Subcutaneous adipose tissue (tissue), 4 donors: Measurements from ENCODE around the gene MTMR3. TPM values are rescaled to one million over a fixed set of nuclear protein-coding genes. Genes with fewer than 3 reads are reported as not detected.

Experiments
- total RNA-seq, 4 donors: library from RNA; depleted of rRNA; stranded (reverse); fragments of >200 nt; gene quantifications; one replicate each; pipeline ENCODE4 v1.1.0, GENCODE V29; 2016
- TF ChIP-seq, protein P1 (sequence below): fragments of 450-650 bp; IDR thresholded peaks from one replicate; pipeline ENCODE4 v1.5.1; 2016; ENCODE audit warnings: low read depth, mild to moderate bottlenecking, control low read depth, antibody characterized with exemption, moderate library complexity

The MTMR3 gene
- total RNA-seq, 4 donors from 2014 or later: 46.6 to 78.6 (median 61.7) TPM

DNA sequence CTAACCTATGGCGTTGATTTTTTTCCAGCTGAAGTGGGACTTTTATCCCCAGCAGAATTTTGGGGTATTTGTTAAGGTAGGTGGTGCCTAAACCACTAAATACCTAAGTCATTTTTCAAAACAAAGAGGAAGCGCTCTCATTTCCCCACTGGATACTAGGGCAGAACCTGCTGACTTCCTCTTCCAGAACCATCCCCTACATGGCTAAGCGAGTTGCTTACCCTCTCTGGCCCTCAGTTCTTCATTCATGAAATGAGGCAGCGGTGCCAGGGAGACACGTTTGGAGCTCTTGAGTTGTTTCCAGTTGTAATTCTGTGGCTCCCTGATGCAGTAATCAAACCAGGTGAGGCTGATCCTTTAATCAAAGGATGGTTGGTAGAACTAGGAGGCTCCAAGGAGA, 10.0 kb upstream of the MTMR3 start:
- TF ChIP-seq, protein P1, sequence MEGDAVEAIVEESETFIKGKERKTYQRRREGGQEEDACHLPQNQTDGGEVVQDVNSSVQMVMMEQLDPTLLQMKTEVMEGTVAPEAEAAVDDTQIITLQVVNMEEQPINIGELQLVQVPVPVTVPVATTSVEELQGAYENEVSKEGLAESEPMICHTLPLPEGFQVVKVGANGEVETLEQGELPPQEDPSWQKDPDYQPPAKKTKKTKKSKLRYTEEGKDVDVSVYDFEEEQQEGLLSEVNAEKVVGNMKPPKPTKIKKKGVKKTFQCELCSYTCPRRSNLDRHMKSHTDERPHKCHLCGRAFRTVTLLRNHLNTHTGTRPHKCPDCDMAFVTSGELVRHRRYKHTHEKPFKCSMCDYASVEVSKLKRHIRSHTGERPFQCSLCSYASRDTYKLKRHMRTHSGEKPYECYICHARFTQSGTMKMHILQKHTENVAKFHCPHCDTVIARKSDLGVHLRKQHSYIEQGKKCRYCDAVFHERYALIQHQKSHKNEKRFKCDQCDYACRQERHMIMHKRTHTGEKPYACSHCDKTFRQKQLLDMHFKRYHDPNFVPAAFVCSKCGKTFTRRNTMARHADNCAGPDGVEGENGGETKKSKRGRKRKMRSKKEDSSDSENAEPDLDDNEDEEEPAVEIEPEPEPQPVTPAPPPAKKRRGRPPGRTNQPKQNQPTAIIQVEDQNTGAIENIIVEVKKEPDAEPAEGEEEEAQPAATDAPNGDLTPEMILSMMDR: no peak

DNA sequence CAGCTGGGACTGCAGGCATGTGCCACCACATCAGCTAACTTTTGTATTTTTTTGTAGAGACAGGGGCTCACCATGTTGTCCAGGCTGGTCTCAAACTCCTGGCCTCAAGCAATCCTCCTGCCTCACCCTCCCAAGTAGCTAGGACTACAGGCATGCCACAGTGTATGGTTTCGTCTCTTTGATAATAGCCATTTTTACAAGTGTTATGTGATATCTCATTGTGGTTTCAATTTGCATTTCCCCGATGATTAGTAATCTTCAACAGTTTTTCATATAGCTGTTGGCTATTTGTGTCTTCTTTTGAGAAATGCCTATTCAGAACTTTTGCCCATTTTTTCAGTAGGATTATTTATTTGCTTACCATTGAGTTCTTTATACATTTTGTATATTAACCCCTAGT, 9.0 kb upstream of the MTMR3 start:
- TF ChIP-seq, protein P1: no peak

DNA sequence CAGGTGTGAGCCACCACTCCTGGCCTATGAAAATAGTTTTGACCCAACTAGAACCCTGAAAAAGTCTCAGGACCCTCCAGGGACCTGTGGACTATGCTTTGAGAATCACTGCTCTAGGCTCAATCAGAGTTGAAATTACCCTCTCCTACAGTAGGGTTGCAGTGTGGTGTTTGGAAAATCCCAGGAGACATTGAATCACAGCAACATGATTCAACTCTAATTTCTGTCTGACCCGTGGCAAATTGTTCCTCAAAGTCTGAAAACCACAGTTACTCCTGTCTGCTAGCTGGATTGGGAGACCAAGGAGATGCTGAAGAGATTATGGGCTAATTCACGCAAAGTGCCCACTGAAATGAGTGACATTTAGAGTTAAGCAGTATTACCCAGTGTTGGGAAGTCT, 5.4 kb upstream of the MTMR3 start:
- TF ChIP-seq, protein P1: no peak

DNA sequence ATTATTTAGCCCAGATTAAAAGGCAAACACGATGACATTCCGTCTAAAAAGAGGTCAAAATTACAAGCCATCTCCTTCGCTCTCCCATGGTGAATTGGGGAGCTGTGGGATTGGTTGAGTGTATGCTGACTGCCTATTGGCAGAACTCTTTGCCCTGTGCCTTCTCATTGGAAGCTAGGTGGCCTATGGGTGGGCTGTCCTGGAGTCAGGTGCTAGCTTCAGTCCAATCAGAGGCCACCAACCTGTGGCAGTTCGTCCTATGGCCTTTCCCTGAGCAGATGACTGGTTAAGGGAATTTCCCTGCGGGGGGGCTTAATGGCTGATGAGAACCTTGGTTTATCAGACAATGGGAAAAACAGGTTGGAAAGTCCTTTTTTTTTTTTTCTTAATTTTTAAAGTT, 3.2 kb upstream of the MTMR3 start:
- TF ChIP-seq, protein P1: no peak

DNA sequence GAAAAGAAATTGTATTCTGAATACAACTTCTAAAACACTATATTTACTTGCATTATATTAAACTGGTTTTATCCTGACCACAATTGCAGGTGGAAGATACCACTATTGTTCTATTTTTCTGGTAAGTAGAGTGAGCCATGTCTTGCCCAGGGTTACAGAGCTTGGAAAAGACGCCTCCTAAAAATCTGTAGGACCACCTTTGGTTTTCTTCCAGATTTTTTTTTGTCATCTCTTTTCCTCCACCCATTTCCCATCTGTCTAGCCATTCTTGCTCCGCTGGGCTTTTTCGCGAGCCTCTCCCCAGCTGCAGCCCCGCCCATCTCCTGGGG, 294 bp upstream of the MTMR3 start:
- TF ChIP-seq, protein P1: no peak

DNA sequence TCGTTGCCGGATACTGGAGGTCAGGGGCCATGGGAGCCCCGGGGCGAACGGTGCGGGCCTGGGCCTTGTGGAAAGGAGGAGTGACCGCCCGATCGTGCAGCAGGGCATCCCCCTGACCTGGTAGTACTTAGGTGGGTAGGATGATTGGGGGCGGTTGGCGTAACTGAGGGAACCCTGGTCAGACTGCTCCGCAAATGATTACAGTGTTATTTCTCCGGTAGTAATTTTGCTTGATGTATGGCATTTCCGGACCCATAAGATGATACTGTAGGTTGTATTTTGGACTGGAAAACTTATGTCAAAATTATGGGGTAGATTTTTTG, 762 bp downstream of the MTMR3 start:
- TF ChIP-seq, protein P1: no peak

DNA sequence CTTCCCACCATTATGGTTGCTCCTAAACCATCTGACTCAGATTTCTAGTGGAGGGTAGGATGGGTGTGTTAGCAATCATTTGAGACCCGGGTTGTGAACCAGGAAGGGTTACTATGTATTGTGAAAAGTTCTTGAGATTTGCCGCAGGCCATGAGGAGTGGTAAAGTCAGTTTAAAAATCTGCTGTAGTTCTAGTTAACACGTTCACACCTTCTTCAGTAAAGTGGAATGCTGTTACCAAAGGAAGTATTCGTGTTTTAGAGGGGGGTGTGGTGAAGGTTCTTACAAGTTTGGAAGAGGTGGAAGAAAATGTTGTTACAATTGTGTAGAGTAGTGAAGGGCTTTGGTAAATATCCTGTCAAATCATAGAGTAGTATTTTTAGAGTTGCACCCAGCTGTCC, 2.6 kb downstream of the MTMR3 start:
- TF ChIP-seq, protein P1: no peak

DNA sequence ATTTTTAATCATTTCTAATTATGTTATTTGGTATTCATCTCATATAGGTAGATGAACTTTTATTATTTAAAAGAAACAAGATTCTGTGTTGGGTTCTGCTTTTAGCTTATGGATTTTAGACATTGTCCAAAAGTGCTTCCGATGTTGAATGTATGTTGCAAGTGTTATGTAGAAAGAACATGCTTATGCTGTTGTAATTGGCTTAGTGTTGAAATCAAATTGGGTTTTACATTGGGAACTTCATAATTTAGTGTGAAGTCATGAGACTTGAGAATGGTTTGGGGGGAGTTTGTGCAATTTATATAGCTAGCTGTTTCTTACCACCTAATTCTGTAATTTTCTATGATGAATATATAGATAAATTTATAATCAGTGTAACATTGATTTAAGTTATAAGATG, 3.6 kb downstream of the MTMR3 start:
- TF ChIP-seq, protein P1: no peak
